RPMI7951 (cell line): Measurements from ENCODE around the gene ELFN2. TPM values are rescaled to one million over a fixed set of nuclear protein-coding genes. Genes with fewer than 3 reads are reported as not detected.

Experiments
- DNase-seq: peaks from one replicate; pipeline ENCODE4 v3.0.0-alpha.2; 2012; ENCODE audit warnings: low read depth
- total RNA-seq: library from RNA; depleted of rRNA; stranded (reverse); fragments of >200 nt; shearing (Covaris generic); gene quantifications from 2 replicates; pipeline ENCODE4 v1.2.3, GENCODE V29; 2014

The ELFN2 gene
- total RNA-seq, 1 experiment from 2014 or later = under 0.01 TPM

DNA sequence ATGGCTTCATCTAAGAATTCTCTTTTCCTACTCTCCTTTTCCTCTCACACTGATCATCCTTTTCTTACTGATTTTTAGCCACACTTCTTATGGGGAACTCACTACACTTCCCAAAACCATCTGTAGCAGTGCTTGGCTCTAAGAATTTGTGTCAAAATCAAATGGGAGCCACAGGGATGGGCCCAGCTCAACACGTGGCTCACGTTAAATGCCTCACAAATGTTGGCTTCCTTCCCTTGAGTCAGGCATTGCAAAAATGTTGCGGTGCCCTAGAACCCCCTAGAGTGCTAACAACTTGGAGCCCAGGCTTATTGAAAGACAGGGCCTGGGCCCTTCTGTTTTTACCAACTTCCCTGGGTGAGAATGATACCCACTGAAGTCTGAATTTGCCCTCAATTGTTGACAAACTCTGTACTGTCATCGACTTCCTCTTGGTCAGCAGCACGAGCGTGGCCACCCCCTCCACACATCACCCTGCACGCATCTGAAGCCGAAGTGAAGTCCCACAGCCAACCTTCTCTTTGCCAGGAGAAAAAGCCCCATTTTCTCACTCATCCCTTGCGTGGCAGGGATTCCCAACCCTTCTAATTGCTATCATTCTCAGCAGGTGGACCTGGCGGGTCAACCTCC, 69.7 kb downstream of the ELFN2 start:
- DNase-seq = peak; percentile 23

DNA sequence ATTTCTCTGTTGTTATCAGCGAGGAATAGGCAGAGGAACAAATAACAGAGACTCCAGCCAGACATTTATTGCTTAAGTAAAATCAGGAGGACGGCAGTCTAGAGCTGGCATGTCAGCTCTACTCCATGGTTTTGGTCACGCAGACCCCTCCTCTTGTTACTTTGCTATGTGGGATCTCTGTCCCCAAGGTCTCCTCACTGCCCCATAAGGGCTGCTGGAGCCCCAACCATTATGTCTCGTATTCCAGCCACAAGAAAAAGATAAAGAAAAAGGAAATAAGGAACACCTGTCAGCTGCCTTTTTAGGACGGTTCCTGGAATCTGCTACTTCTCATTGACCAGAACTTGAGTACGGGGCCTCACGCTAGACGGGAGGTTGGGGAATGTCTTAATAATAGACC, 70.4 kb downstream of the ELFN2 start:
- DNase-seq = no peak

GRCh38 chr22:37355174-37355573, 72.1 kb downstream of the ELFN2 start:
- DNase-seq = no peak

- DNase-seq = no peak
Measured at GRCh38 chr22:37354670-37355069, 72.6 kb downstream of the ELFN2 start.

DNA sequence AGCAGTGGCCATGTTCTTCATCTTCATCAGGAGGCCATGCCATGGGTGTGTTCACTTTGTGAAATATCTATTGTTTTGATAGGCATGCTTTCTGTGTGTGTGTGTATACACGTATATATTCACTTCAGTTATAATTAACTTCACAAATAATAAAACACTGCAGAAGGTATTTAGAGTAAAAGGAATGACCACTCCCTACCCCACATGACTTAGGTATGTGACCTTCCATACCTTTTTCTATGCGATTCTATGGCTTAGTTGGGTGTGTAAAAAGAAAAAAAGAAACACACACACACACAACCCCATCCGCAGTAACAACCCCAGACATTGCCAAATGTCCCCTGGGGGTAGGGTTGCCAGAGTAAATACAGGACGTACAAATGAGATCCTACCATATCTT, 73.0 kb downstream of the ELFN2 start:
- no peak for DNase-seq

DNA sequence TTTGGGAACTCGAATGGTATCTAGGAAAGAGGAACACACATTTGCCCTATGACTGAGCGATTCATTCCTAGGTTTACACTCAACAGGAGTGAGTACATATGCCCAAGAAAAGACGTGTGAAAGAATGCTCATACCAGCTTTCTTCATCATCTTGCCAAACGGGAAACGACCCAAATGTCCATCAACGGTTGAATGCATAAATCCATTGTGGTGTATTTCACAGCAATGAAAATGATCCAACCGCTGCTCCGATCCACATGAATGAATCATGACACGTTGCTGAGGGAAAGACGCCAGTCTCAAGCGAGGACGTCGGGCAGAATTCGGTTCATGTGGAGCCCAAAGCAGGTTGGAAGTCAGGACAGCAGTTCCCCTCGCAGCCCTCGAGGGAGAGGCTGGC, 73.4 kb downstream of the ELFN2 start:
- DNase-seq = peak; percentile 79

DNA sequence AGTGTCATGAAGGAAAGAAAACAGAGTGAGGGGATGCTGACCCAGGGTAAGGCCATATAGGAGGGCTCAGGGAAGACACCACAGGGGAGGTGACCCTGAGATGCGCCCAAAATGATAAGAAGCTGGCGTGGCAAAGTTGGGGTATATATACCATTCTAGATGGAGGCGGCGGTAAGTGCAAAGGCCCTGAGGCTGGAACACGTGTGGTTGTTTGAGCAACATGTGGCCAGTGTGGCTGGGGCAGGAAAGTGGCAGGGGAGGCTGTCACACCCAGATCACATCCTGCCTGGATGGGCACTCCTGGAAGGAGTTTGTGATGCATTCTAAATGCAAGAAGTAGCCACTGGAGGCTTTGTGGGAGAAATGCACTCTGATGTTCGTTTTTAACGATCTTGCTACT, 74.8 kb downstream of the ELFN2 start:
- no peak for DNase-seq

GRCh38 chr22:37351232-37351631, 76.0 kb downstream of the ELFN2 start:
- DNase-seq = no peak

- DNase-seq = no peak
Measured at GRCh38 chr22:37349043-37349814, 78.0 kb downstream of the ELFN2 start.

- no peak for DNase-seq
Measured at GRCh38 chr22:37346505-37346895, 80.8 kb downstream of the ELFN2 start.

DNA sequence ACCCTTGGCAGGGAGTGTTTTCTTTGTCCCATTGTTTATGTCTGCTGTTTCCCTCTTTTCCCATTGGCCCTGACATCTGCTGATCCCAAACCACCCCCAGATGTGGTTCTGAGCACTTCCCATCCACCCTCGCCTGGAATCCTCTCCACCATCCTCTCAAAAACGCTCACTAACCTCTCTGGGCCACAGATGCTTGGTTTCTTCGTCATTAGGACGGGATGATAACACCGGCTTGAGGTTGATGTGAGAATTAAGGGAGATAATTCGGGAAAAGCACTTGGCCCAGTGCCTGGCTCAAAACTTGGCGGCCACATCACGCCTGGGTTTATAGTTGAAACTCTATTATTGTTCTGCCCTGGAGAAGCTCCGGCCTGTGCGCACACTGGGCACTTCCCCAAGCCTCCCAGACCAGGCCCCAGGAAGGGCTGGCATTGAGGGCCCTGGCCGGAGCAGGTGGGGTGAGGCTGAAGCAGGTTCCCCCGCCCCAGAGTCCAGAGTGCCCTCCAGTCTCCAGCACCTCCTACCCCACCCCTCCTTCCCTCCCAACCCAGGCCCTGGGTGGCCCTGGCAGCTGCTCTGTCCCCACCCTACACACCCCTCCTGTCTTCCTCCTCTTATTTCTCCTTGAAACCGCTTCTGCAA, 81.3 kb downstream of the ELFN2 start:
- peak; percentile 92 for DNase-seq

DNA sequence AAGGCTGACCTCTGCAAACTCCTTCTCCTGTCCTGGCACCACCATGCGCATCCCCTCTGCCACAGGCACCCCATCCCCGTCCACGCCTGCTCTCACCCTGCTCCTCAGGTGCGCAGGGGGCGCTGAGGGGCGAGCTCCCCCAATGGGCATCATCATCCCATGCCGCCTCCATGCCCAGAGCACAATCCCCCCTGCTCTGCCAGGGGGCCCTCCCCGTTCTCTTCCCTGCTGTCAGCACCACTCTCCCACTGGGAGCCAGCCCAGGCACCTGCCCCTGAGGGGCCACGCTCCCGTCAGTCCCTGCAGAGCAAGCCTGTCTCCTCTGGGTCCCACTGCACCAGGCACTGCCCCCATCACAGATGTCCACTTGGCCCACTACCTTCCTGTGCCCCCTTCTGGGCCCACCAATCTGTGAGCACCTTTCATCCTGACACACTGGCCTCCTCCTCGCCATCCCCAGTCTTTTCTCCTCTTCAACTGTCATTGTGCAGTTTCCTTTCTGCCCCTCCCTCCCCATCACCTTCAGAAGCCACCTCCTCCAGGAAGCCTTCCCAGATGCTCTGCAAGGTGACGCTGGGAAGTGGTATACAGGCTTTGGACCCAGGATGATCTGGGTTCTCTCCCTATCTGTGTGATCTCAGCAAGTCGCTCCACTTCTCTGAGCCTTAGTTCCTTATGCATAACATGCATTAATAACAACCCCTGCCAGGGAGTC, 82.4 kb downstream of the ELFN2 start:
- no peak for DNase-seq

- no peak for DNase-seq
Measured at GRCh38 chr22:37343863-37344734, 83.2 kb downstream of the ELFN2 start.

GRCh38 chr22:37343348-37343747, 83.9 kb downstream of the ELFN2 start:
- DNase-seq = no peak

DNA sequence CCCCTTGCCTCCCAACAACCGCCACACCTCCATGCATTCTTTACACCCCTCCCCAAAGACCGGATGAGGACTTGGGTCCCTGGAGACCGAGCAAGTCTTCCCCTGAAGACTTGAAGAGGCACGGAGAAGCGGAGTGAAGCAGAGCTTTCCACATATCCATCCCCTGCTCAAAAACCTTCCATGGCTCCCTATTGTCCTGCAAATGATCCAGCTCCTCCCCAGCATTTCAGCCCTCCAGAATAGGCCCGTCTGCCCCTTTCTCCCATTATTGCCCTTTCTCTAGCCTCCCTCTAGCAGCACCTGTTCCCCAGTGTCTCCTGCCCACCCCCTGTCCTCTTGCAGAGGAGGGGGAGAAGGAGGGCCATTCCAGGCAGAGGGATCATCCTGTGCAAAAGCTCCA, 85.2 kb downstream of the ELFN2 start:
- no peak for DNase-seq

- DNase-seq = no peak
Measured at GRCh38 chr22:37340331-37341262, 86.7 kb downstream of the ELFN2 start.

GRCh38 chr22:37338539-37339246, 88.6 kb downstream of the ELFN2 start:
- no peak for DNase-seq

DNA sequence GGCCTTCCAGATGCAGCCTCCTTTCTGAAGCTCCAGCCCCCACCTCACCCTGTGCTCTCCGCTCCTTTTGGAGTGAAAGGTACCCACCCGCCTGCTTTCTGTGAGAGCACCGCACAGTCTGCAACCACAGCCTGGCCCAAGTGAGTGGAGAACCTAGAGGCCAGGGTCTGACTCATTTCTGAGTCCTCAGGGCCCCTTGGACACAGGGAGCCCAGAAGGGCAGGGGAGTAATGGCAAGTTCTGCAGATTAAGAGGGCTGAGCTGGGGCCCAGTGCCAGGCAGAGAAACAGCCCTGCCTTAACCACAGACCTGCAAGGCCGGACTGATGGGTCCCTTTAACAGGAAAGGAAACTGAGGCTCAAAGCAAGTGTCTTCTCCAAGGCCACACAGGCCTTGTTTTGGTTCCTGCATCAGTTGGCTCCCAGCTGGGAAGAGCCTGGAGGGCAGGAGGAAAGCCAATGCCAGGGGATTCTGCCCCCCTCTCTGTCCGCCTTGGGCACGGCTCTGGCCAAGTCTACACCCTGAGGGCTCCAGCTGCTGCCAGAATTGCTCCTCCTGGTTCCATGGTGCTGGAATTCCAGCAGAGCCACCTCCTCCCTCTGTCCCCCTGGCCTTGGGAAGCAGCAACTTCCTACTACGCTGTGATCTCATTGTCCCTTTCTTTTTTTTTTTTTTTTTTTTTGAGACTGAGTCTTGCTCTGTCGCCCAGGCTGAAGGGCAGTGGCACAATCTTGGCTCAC, 89.9 kb downstream of the ELFN2 start:
- peak; percentile 87 for DNase-seq

DNA sequence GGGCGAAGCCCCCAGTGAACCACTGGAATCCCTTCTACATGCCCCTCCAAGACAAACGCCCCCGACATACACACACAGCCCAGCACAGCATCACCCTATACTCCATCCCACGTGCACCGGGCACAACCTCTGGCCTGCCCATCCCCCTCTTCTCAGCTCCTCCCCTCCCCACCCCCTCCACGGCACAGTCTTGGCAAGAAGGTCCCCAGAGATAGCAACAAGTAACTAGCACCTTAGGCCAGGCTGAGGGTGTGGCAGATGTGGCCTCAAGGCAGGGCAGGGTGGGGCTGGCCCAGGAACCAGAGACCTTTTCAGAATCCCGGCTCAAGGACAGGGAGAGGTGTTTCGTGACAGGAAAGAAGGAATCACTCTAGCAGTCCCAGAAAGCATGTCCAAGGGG, 90.7 kb downstream of the ELFN2 start:
- no peak for DNase-seq
